Stimulated activated CD8-positive, alpha-beta memory T cell treated with anti-CD3 and anti-CD28 coated beads, Interleukin-15, amount 100 ng/mL, for 24 hours (primary cell): Measurements from ENCODE around the gene SRSF7.
"Not testable (repeated sequence)": the region's sequence is repeated elsewhere in the genome, so short reads cannot be mapped to it uniquely, and the experiment has no call there.

Experiments used
- DNase-seq: peaks from one replicate; pipeline ENCODE4 v3.0.0-alpha.2; 2020; ENCODE audit warnings: low read depth

The SRSF7 gene

GRCh38 chr2:38731684-38732221, 19.4 kb downstream of the SRSF7 start:
- DNase-seq = no peak

- no peak for DNase-seq
Measured at GRCh38 chr2:38731090-38731489, 20.1 kb downstream of the SRSF7 start.

GRCh38 chr2:38728694-38729093, 22.5 kb downstream of the SRSF7 start:
- DNase-seq = no peak

- DNase-seq = no peak
Measured at GRCh38 chr2:38727661-38728060, 23.5 kb downstream of the SRSF7 start.

- no peak for DNase-seq
Measured at GRCh38 chr2:38723173-38723572, 28.0 kb downstream of the SRSF7 start.

GRCh38 chr2:38722271-38723061, 28.7 kb downstream of the SRSF7 start:
- no peak for DNase-seq

- DNase-seq = no peak
Measured at GRCh38 chr2:38720613-38721241, 30.4 kb downstream of the SRSF7 start.

- DNase-seq = no peak
Measured at GRCh38 chr2:38719706-38720105, 31.5 kb downstream of the SRSF7 start.

- DNase-seq = no peak
Measured at GRCh38 chr2:38718601-38719000, 32.6 kb downstream of the SRSF7 start.

- no peak for DNase-seq
Measured at GRCh38 chr2:38716185-38716584, 35.0 kb downstream of the SRSF7 start.

GRCh38 chr2:38714941-38715340, 36.2 kb downstream of the SRSF7 start:
- not testable (repeated sequence) for DNase-seq

GRCh38 chr2:38713338-38713737, 37.8 kb downstream of the SRSF7 start:
- no peak for DNase-seq

GRCh38 chr2:38712871-38713270, 38.3 kb downstream of the SRSF7 start:
- no peak for DNase-seq

GRCh38 chr2:38712413-38712812, 38.7 kb downstream of the SRSF7 start:
- DNase-seq = no peak

- DNase-seq = no peak
Measured at GRCh38 chr2:38711558-38711957, 39.6 kb downstream of the SRSF7 start.

- DNase-seq = no peak
Measured at GRCh38 chr2:38709567-38710194, 41.5 kb downstream of the SRSF7 start.

- no peak for DNase-seq
Measured at GRCh38 chr2:38708900-38709566, 42.1 kb downstream of the SRSF7 start.

- DNase-seq = not testable (repeated sequence)
Measured at GRCh38 chr2:38708491-38708890, 42.7 kb downstream of the SRSF7 start.

GRCh38 chr2:38706846-38707345, 44.3 kb downstream of the SRSF7 start:
- DNase-seq = no peak

GRCh38 chr2:38704664-38705063, 46.5 kb downstream of the SRSF7 start:
- DNase-seq = no peak

GRCh38 chr2:38703336-38703735, 47.8 kb downstream of the SRSF7 start:
- DNase-seq = not testable (repeated sequence)

- DNase-seq = no peak
Measured at GRCh38 chr2:38702413-38702812, 48.7 kb downstream of the SRSF7 start.
